HT-29 (cell line): ENCODE measurements around the gene TXLNB. TPM values are rescaled to one million over a fixed set of nuclear protein-coding genes. Genes with fewer than 3 reads are reported as not detected.
"Not testable (repeated sequence)": the region's sequence is repeated elsewhere in the genome, so short reads cannot be mapped to it uniquely, and the experiment has no call there.

Source experiments
- DNase-seq: peaks from one replicate; pipeline ENCODE4 v3.0.0-alpha.2; 2015; ENCODE audit warnings: low spot score
- total RNA-seq: library from RNA; depleted of rRNA; stranded (reverse); fragments of >200 nt; shearing (Covaris generic); gene quantifications from 2 replicates; pipeline ENCODE4 v1.2.3, GENCODE V29; 2014

The TXLNB gene
- total RNA-seq, 1 experiment from 2014 or later: not detected

DNA sequence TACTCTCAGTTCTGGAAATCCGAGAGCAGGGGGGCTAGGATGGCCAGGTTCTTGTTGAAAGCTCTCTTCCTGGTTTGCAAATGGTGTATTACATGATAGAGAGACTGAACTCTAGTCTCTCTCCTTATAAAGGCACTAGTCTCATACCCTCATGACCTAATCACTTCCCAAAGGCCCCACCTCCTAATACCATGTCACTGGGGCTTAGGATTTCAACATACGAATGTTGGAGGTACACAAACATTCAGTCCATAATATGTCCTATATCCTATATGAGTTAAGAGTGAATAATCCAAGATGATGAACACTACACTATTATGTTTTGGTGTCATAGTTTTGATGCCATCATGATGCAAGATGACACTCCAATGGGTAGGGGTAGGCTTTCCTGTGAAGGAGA, 20.0 kb upstream of the TXLNB start:
- DNase-seq: no peak

GRCh38 chr6:139308936-139309603, 17.3 kb upstream of the TXLNB start:
- DNase-seq: no peak

DNA sequence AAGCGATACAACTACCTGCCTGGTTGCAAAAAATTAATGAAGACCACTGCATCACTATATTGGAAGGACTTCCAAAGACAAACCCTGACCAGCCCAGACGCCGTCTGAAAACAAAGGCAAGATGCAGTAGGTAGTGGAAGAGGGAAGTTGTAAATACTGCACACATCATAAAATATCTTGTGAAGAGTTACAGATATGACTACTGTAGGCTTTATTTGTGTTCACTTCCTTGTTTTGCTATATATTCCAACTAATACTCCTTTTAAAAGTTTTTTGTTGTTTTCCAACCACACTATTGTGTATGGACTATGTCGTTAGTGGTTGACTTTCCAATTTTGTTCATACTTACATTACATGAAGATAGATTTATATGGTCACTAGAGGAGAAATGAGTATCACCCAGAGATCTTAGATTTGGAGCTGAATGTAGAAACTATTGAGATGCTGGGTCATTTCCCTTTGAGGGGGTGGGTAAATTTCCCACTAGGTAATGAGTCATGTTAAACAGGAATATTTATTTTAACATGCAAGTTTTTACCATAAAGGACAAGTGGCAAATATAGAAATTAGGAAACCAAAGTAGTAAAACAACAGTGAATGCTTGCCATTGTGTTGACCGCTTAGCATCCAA, 16.6 kb upstream of the TXLNB start:
- no peak for DNase-seq

DNA sequence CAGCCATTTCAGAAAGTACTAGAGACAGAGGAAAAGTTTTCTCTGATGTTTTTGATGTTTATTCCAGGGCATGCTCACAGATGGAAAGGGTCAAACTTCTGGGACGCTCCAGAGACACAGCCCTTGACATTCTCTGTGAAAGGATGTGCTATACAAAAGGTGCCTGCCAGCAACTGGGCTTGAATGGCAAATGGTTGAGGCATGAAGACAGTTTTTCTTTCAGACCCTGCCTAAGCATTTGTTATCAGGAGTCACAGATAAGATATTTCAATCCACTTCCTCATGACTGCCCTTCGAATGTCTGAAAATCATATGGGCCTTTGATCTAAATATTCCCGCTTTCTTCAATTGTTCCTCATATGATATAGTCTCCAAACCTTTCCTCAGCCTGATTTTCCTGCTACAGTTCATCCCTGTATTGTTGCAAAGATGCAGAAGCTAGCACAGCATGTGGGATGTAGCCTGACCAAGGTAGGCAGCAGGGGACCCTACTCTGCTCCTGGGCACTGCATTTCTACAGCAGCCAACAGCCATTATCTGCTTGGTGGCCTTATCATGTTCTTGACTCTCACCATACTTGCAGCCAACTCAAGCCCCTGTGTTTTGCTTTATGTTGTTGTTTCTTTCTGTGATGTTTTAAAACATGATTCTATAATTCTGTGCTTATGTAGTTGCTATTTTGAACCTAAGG, 14.6 kb upstream of the TXLNB start:
- no peak for DNase-seq

DNA sequence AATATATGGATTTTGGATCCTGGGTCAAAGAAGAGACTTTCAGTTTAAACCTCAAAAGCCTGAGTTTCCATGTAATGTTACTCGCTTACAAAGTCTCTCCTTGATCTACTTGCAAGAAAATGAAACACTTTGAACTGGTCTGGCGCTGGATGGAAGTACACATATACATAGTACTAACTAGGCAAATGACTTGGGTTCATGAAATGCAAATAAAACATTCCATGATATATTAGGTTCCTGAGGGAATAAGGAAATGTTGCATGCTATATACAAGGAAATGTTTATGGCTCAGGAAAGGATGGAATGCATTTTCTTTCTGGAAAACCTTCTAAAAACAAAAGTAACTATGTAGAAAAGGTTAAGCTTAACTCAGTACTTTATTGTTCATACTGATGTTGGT, 11.4 kb upstream of the TXLNB start:
- DNase-seq: no peak

DNA sequence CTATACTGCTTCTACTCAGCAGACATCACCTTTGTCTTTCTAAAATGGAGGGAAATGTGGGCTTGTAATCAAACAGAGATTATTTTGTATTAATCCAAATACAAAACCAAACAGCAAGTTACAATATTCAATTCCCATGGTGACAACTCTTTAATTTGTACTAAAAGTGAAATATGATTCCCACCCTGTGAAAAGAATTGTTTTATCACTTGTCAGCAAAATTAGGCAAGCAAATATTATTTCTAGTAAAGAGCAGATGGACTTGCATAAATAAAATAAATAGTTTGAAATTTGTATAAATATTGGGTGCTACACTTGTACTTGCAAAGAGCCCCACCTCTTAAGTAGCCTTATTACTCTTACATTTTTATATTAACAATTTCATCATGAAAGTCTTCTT, 6.1 kb upstream of the TXLNB start:
- no peak for DNase-seq

DNA sequence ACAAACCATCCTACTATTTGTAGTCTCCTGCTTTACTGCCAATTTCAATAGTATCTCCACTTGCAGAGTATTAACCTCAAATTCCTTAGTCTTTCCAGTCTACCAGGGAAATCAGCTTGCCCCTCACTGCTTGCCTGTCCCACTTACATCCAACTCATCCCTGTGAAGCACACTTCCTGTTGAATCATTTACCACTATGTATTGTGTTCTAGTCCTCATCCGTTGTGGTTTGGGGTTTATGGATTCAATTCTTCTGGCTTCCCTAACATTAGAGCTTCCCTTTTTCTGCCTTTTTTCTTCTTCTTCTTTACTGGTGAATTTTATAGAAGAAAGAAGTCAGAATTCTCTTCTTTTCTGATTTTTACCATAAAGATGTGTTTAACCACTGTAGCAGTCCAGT, 5.1 kb upstream of the TXLNB start:
- DNase-seq: no peak

- DNase-seq: no peak
Observed at GRCh38 chr6:139295901-139296300, 4.1 kb upstream of the TXLNB start.

- no peak for DNase-seq
Observed at GRCh38 chr6:139294090-139294489, 2.3 kb upstream of the TXLNB start.

GRCh38 chr6:139293230-139293629, 1.4 kb upstream of the TXLNB start:
- DNase-seq: not testable (repeated sequence)

DNA sequence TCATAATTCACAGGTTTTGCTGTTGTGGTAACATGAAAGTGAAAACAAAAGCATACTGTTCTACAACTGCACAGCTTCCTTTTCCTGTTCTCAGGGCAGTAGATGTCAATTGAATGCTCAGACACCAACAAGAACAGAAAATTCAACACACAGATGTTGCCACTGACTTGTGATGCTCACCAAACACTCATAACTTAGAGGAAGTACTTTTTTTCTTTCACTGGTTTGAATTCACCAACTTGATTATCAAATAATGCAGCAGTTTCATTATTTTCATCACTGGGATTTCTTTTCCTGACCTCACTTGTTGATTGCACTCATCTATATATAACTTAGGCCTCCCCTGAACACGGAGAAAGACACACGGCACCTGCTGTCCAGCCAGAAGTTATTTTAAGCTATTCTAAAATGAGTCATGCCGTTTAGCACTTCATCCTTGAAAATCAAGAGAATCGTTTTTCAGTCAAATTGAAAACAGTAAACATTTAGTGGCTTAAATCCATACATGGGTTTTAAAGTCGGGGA, 949 bp downstream of the TXLNB start:
- DNase-seq: no peak

DNA sequence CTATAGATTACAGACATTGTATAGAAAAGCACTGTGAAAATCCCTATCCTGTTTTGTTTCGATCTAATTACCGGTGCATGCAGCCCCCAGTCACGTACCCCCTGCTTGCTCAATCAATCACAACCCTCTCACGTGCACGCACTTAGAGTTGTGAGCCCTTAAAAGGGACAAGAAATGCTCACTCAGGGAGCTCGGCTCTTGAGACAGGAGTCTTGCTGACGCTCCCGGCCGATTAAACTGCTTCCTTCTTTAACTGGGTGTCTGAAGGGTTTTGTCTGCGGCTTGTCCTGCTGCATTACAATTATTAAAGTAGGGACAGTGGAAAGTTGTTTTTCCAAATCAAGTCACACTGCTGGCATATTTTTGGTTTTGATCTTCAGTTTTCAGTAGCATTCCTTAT, 2.6 kb downstream of the TXLNB start:
- DNase-seq: no peak

- DNase-seq: no peak
Observed at GRCh38 chr6:139288496-139289040, 3.2 kb downstream of the TXLNB start.

DNA sequence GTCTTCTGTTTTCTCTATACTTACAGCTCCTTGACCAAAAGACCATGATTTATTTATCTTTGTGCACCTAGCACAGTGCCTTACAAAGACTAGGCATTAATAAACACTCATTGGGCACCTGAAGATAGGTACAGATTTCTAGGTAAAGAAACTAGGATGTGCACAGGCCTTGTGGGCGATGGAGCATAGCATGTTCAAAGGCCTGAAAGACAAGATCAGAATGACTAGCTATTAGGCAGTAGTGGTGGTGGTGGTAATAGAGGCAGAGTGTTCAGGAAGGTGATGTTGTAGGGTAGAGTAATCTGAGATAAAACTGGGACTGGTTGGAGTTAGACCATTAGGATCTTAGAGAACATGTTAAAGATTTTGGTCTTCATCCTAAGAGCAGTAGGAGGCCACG, 3.9 kb downstream of the TXLNB start:
- DNase-seq: no peak

DNA sequence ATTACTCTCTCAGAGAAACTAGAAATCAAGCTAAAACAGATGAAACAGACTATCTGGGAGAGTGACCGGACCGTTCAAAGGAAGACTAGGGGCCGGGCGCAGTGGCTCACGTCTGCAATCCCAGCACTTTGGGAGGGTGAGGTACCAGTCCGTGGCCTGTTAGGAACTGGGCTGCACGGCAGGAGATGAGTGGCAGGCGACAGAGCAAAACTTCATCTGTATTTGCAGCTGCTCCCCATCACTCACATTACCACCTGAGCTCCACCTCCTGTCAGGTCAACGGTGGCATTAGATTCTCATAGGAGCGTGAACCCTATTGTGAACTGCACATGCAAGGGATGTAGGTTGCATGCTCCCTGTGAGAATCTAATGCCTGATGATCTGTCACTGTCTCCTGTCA, 5.4 kb downstream of the TXLNB start:
- DNase-seq: not testable (repeated sequence)

- DNase-seq: no peak
Observed at GRCh38 chr6:139285590-139285989, 6.2 kb downstream of the TXLNB start.

DNA sequence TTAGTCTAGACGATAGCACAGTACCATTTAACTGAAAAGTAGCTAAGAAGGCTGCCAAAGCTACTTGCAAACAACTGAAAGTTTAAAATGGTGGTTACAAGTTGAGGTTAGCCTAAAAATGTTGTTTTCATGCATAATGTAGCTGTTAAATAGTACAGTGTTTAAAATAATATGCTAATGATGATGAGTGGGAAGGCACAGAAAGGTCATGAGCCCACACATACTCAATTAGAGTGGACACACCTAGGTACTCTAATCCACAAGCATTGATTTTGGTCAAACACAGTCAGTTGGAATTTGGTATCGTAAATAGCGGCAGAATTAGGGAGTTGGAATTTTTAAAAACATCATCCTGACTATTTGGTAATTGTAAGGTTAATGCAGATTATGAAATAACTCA, 7.0 kb downstream of the TXLNB start:
- no peak for DNase-seq

- DNase-seq: no peak
Observed at GRCh38 chr6:139282684-139283083, 9.1 kb downstream of the TXLNB start.

DNA sequence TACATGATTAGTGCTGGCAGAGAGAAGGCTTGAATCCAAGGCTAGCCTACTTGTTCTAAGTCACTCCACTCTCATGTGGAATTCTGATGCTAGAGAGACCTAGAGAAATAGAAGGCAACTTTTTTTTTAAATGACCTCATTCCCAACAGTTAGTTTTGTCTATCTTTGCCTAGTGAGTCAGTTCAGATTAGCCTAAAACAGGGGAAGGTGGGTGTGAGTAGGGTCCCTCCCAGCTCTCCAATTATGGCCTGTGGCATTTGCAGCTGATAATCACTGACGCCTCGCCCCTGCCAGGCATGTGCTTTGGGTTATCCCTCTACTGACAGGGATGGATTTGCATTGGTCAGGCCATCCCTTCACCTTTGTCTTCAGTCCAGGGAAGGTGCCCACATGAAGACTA, 13.6 kb downstream of the TXLNB start:
- DNase-seq: no peak

DNA sequence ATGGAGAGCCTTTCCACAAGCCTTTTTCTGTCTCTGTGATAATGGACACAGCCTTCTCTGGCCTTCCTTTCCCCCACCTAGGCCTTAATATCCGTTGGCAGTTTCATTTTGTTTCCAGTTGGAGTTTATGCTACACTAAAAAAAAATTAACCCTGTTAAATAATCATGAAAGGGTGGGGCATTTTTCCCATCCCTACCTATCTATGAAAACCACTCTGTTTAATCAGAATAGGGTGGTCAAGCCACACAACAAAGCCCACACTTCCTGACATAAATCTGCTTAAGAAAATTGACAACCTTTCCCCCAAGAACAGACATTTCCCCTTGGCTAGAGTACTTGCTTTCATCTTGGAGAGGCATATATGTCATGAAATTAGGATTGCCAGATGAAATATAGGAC, 14.2 kb downstream of the TXLNB start:
- no peak for DNase-seq

DNA sequence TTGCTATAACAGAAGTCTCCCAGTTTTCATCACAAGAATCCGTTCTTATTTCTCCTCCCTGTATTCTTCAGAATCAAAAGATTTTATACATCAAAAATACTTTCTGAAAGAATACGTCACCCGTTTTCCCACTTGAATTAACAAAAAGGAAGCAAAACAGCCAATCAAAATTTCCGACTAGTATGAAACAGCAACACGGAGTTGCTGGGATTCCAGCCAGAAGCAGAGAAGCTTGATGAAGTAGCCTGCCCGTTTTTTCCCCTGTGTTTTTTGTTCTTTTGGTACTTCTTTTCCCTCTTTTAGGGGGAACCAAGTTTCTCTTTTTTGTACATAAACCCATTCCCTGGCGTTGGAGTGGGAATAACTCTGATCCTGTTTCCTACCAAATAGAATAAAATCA, 14.6 kb downstream of the TXLNB start:
- DNase-seq: no peak

DNA sequence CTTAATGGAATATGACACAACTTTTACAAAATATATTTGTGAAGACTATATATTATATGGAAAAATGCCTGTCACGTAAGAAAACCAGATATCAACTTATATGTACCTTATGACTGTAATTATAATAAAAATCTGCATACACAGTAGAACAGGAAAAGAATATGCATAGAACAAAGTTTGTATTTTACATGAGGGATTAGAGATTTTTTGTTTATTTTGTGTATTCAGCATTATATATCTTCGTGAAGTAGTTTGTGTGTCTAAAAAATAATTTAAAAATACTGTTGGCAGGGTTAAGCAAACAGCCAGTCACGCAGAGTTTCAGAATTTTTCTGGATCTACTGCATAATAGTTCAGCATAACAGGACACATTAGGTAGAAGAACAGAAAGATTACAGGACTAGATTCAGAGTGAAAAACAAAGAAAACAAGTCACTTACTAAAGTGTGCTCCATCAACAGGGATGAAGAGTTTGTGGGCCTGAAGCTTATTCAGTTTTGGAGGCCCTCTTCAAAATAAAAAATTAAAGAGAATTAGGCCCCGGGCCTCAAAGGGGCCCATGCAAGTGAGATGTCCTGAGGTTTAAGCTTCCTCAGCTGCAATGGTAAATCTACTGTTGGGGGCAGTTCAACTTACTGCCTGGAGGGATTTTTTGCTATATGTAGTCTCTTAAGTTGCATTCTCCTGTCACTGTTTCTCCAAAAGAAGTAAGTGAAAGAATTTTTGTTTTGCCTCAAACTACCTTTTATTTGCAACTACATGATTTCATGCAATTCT, 16.3 kb downstream of the TXLNB start:
- no peak for DNase-seq
